GM21786 (cell line): Measurements from ENCODE around the gene MAP4.
"Not testable (repeated sequence)": the region's sequence is repeated elsewhere in the genome, so short reads cannot be mapped to it uniquely, and the experiment has no call there.

Source experiments
- ATAC-seq: cut with Tn5 transposase; IDR thresholded peaks from one replicate; pipeline ENCODE4 v1.9.1; 2021; ENCODE audit not compliant: unreplicated experiment

MAP4 gene

DNA sequence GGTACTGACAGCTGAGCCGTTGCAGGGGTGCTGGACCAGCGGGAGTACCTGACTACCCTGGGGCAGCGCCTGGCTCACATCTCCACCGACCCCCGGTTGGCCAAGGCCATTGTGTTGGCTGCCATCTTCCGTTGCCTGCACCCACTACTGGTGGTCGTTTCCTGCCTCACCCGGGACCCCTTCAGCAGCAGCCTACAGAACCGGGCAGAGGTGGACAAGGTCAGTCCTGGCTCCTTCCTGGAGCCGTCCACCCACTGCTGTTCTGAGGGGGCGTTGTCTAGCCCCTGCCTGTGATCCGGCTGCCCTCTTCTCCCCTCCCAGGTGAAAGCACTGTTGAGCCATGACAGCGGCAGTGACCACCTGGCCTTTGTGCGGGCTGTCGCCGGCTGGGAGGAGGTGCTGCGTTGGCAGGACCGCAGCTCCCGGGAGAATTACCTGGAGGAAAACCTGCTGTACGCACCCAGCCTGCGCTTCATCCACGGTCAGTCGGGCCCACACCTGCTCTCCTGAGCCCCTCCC, 167.6 kb downstream of the MAP4 start:
- ATAC-seq: no peak

DNA sequence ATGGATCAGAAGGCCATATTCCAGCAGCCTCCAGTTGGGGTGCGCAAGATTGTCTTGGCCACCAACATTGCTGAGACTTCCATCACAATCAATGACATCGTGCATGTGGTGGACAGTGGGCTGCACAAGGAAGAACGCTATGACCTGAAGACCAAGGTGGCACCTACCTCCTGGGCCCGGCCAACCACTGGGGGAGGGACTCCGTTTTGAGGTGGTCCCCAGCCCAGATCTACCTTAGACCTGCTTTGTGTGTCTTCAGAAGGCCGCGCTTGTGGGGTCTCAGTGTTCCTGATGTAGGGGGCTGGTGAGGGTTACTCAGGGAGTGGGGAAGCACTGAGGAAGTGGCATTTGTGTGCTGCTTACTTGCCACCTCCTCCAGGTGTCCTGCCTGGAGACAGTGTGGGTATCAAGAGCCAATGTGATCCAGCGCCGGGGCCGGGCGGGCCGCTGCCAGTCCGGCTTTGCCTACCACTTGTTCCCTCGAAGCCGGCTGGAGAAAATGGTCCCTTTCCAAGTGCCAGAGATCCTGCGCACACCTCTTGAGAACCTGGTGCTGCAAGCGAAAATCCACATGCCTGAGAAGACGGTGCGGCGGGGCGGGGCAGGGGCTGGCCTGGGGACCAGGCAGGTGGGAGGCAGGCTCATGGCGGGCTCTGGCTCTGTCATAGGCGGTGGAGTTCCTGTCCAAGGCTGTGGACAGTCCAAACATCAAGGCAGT, 168.3 kb downstream of the MAP4 start:
- no peak for ATAC-seq

DNA sequence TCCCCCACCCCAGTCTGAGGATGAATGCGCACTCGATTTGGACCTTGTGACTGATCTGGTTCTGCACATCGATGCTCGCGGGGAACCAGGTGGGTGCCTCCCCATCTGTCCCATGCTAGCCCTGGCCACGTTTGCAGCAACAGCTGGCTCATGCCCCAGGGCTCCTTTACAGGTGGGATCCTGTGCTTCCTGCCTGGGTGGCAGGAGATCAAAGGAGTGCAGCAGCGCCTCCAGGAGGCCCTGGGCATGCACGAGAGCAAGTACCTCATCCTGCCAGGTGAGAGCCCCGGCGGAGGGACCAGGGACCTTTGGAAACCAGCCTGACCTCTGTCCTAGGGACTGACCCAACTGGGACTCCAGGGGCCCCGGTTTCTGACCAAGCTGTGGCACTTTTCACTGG, 169.0 kb downstream of the MAP4 start:
- no peak for ATAC-seq

DNA sequence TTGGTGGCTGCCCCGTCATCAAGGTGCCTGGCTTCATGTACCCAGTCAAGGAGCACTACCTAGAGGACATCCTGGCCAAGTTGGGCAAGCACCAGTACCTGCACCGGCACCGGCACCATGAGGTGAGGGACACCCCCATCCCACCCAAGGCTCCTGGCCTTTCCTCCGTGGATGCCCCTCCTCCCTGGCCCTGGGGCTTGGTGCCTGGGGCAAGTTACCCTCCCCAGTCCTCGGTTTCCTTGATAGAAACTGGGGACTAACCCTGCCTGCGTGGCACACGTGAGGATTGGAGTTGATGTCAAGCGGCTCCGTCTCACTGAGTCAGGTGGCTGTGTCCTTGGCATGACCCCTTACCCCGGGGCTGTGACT, 169.4 kb downstream of the MAP4 start:
- no peak for ATAC-seq

DNA sequence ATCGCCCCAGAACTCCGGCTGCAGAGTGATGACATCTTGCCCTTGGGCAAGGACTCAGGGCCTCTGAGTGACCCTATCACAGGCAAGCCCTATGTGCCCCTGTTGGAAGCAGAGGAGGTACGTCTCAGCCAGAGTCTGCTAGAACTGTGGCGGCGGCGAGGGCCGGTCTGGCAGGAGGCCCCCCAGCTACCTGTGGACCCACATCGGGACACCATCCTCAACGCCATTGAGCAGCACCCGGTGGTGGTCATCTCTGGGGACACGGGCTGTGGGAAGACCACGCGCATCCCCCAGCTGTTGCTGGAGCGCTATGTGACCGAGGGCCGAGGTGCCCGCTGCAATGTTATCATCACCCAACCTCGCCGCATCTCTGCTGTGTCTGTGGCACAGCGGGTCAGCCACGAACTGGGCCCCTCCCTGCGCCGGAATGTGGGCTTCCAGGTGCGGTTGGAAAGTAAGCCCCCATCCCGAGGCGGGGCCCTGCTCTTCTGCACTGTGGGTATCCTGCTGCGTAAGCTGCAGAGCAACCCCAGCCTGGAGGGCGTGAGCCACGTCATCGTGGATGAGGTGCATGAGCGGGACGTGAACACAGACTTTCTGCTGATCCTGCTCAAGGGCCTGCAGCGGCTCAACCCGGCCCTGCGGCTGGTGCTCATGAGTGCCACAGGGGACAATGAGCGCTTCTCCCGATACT, 169.9 kb downstream of the MAP4 start:
- ATAC-seq: no peak

DNA sequence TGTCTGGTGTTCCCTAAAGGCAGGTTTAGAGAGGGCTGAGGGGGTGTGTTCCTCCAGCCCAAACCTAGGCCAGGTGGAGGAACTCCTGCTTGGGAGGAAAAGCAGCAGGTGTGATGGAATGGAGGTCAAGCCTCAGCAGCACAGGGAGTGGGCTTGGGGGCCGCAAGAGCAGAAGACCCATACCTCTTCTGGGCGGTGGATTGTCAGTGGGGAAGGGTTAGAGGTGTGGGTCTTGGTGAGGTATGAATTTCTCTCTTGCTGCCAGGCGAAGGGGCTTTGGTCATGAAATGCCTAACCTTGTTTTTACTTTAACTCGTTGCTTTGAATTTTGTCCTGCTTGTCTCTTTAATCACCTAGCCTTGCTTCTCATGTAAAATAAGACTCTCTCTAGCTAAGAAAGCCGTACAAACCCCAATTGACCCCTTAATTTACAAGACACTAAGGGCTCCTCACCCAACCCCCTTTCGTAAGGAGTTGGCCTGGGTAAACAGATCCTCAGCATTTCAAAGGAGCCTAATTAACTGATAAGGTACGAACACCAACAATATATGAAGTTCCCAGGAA, 174.3 kb downstream of the MAP4 start:
- no peak for ATAC-seq

DNA sequence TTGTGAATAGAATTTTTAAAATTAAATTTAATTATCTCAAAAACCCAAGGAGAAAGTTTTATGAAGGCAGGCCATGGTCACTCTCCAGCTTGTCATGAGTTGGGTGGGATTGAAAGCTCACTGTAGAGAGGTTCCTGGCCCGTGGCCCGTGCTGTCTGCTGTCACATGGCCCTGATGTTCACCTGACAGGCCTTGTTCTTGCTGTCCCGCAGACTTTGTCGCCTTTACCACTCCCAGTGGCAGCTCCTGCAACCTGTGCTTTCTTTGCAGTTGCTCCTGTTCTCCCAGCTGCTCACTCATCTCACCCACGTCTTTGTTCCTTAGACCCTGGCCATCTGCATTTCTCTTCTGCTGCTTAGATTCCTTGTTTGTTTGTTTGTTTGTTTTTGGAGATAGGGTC, 177.7 kb downstream of the MAP4 start:
- no peak for ATAC-seq

DNA sequence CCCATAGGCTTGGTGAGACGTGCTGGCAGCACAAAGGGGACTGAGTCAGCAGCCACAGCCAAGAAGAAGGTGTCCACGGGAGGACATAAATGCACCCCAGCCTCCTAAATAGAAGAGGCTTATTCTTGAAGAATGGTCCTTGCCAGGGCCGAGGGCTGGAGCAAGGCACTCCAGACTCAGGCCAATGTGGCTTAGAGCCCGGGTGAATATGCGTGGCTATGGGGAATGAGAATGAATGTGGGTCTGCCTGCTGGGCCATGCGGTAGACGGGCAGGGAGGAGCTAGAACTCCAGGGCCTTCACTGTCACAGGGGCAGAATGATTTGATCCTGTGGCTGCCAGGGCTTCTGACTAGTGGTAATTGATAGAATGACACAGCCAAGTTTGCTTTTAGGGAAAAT, 179.2 kb downstream of the MAP4 start:
- no peak for ATAC-seq

DNA sequence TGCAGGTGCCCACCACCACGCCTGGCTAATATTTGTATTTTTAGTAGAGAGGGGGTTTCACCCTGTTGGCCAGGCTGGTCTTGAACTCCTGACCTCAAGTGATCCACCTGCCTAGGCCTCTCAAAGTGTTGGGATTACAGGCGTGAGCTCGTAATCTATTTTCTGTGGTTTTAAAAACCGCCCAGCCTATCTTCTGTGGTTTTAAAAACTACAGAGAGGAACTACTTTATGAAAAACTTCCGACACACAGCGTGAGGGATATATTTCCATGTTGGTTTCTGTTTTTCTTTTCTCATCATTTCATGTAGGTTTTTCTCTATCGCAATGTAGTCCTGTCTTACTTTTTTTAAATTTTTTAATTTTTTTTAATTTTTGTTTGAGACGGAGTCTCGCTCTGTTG, 186.7 kb downstream of the MAP4 start:
- not testable (repeated sequence) for ATAC-seq

DNA sequence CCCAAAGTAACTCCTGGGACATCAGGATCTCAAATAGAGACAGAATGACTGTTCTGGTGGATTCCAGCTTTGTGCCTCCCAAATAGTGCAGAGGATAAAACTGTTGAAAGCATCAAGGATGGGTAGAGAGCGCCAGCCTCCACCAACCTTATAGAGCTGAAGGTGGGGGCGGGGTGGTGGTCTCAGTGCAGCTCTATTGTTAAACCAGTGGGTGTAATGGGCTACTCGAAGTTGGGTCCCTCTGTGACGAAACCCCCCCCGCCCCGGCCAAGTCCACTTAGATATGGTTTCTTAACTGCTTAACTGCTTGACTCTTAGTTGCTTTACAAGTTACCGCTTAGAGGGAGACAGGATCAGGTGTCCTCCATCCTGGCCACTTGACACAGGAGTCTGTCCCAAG, 190.6 kb downstream of the MAP4 start:
- ATAC-seq: no peak

DNA sequence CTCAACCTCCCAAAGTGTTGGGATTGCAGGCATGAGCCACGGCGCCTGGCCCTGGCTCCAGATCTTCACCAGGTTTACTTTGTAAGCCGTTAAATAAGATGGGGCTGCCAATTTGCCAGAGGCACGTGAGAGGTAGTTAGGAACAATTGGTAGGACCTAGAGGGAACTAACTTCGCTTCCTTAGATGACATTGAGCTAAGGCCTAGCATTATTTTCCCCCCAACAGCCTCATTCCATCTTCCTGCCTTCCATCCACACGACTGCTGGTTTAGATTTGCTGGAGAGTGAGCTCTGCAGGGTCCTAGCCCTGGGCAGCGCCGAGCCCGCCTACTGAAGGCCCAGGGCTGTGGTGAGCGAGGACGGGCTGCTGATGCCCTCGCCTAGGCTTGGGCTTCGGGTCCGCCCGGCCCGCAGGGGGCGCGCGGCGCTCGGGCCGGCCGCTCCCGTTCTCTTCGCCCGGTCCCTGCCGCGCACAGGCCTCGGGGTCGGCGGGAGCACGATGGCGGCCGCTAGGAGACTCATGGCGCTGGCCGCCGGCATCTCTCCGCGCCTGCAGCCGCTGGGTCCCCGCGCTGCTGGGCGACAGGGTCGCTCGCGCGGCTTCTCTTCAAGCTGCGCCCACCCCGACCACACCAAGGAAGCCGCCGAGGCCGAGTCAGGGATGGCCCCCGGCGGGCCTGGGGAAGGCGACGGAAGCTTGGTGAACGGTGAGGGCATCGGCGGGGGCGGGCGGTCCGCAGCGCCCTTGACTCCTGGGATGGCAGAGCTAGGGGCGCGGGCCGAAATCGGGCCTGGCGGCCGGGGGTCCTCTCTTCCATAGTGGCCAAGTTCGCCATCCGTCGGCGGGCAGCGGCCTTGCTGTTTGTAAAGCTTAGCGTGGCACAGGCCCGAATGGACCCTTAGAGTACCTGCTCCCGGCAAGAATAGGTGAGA, 191.4 kb downstream of the MAP4 start:
- peak; percentile 85 for ATAC-seq

DNA sequence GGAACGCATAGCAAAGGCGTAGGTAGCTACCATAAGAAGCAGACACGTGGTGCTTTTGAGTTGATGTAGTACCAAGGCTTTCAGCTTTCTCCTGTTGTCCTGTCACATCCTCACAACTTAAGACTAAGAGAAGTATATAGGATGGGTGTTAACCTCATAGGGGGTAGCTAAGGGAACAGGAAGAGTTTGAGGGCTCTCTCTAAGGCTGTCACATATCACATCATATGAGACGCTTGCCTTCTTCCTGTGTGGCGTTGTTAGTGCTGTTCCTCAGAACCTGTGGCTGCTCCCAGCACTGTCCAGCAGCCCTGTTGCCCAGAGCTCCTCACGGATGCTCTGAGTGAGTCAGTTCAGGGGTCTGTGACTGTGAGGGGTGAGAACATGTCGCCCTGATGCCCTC, 198.6 kb downstream of the MAP4 start:
- no peak for ATAC-seq

DNA sequence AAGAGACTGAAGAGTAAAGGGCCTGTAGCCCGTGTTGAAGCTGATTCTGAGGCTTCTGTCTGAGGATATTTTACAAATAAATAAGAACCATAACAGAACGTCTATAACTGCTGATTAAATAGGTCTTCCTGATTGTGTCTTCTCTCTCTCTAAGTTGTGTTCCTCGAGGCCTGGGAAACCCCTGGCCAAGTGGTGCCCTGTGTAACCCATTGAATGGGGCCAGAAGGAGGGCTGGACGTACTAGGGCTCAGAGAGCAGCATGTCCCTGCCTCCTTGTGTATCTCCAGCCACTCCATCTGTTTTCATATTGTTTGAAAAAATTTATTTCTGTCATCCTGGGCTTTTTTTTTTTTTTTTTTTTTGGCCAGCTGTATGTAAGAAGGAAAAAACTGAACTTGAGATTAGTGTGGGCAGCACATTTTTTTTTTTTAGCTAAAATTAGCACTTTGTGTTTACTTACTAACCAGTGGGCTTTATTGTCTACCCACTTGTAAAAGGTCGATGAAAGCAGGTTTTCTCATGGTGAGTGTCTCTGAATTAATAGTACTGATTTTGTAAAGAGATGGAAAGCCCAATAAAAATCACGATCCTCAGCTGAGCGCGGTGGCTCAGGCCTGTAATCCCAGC, 202.6 kb downstream of the MAP4 start:
- ATAC-seq: no peak

DNA sequence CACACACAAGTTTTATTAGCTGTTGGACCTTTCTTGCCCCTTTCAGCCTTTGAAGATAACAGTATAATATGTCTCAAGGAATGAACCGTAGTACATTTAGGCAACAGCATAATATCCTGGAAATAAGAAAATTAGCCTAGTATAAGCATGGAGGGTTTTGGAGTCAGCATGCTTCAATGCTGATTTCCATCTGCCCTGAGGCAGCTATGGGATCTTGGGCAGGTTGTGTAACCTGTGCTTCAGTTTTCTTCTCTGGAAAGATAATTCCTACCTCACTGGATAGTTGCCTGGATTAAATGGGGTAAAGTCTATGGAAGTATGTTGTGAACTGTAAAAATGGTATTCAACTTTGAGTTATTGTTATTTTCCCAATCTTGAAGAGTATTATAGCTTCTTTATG, 211.6 kb downstream of the MAP4 start:
- ATAC-seq: no peak

DNA sequence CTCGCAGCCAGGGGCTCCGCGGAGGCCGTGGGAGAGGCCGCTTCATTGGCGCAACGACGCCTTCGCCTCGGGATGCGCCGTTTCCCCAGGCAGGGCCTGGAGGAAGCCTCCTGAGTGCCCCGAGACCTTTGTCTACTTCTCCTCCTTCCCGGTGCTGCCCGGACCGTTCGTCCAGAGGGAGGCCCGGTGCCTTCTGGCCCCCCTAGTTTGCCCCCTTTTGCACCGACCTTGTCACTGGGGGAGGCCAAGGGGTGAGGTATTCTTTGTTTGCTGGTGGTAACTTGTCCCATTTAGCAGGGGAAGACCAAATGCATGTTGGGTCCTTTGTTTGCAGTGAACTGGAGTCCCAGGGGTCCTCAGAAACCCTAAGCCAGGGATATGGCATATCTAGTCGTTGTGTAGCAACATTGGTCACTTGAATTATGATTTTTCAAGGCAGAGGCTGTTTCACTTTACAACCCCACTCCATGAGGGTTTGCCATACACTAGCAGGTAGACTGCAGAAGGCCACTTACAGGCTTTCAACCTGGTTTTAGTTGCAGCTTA, 212.7 kb downstream of the MAP4 start:
- ATAC-seq: no peak

DNA sequence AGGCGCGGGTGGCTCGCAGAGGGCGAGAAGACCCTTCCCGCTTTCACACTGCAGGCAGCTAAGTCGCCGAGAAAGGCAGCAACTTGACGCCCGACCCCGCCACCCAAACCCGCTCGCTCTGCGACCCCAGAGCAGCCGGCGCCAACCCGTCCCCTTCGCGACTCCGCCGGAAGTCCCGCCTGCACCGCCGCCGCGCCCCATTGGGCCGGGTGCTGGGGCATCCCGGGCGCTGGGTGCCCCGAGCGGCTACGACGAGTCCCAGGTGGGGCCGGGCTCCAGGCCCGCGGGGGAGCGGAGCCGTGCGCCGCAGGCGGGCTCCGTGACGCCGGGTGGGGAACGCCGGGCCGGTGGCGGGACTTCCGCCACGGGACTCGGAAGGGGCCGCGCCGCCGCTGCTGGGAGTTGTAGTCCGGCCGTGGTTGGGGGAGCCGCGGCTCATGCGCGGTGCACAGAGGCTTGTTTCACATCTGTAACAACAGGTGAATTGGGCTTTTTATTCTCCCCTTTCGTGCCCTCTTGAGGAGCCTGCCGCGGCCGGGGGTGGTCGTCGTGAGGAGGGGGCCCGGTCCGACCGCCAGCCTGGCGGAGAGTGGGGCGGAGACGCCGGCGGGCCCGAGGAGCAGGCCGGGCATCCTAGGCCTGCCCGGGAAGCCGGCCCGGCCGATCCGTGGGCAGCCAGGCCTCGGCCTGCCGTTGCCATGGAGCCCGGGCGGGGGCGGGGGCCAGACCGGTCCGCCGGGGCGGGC, 213.3 kb downstream of the MAP4 start, which contains the start of gene DHX30:
Gene DHX30, plus strand, starts transcription at position 405 of the 746 bp plus-strand sequence. CDS start 7,546 bp downstream, outside the sequence.
- ATAC-seq: peak; percentile 90
